ENCODE measurements around the gene CENPK. TPM values are rescaled to one million over a fixed set of nuclear protein-coding genes. Genes with fewer than 3 reads are reported as not detected.

The CENPK gene
- total RNA-seq, 1 donor from 2014 or later, result 3.4 TPM

DNA sequence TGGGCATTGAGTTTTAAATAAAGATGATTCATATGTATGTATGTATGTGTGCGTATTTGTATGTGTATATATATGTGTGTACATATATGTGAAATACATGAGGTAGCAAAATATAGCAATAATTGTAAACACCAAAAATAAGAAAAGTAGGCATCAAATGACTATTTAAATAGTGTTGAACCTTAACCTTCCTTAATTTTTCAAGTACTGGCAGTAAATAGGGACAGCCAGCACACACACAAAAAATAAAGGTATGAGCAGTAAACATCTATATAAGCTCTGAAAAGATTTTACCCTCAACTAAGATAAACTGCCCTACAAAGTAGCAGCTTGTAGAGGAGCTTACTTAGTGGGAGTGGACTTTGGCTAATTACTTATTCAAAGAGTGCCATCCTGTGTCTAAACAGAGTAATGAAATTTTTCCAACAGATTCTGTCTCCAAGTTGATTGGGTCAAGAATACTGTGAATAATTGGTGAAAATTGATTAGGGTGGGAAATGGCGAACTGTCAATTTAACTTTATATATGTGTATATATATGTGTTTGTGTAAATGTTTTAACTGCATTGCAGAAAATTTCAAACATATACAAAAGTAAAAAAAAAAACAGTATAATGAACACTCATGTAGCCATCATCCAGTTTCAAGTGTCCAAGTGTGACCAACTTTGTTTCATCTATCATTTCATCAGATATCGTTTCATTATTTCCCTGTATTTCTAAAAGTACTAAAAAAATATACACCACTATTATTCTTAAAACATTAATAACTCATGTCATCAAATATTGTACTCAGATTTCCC lies 79.2 kb downstream of the CENPK start:
- Histone ChIP-seq H3K36me3 (no peaks in the 10 kb centered on the region), H3K4me1 (peaks cover 17% of the 10 kb centered on the region), H3K9me3 (no peaks in the 10 kb centered on the region), H3K27me3 (no peaks in the 10 kb centered on the region), H3K4me3 (peak overlapping the region; percentile 45), H3K27ac (peak overlapping the region; percentile 91)
- DNase-seq (ENCODE audit: extremely low spot score in 2 of 2), result no peak
- TF ChIP-seq, protein P1, sequence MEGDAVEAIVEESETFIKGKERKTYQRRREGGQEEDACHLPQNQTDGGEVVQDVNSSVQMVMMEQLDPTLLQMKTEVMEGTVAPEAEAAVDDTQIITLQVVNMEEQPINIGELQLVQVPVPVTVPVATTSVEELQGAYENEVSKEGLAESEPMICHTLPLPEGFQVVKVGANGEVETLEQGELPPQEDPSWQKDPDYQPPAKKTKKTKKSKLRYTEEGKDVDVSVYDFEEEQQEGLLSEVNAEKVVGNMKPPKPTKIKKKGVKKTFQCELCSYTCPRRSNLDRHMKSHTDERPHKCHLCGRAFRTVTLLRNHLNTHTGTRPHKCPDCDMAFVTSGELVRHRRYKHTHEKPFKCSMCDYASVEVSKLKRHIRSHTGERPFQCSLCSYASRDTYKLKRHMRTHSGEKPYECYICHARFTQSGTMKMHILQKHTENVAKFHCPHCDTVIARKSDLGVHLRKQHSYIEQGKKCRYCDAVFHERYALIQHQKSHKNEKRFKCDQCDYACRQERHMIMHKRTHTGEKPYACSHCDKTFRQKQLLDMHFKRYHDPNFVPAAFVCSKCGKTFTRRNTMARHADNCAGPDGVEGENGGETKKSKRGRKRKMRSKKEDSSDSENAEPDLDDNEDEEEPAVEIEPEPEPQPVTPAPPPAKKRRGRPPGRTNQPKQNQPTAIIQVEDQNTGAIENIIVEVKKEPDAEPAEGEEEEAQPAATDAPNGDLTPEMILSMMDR (IDR thresholded peaks at IDR 0.05), result peak; percentile 53 to 71 (median 64)
- no peak for TF ChIP-seq POLR2A (IDR thresholded peaks at IDR 0.05)
- no peak for TF ChIP-seq POLR2AphosphoS5 (IDR thresholded peaks at IDR 0.05; ENCODE audit: insufficient read depth in 1 of 2, low read depth in 1 of 2)
- intact Hi-C loops (cut with DNase I), result loop anchor here (10.0 kb wide), 1 partner anchor 669 kb away; no protein-coding TSS in a partner anchor

DNA sequence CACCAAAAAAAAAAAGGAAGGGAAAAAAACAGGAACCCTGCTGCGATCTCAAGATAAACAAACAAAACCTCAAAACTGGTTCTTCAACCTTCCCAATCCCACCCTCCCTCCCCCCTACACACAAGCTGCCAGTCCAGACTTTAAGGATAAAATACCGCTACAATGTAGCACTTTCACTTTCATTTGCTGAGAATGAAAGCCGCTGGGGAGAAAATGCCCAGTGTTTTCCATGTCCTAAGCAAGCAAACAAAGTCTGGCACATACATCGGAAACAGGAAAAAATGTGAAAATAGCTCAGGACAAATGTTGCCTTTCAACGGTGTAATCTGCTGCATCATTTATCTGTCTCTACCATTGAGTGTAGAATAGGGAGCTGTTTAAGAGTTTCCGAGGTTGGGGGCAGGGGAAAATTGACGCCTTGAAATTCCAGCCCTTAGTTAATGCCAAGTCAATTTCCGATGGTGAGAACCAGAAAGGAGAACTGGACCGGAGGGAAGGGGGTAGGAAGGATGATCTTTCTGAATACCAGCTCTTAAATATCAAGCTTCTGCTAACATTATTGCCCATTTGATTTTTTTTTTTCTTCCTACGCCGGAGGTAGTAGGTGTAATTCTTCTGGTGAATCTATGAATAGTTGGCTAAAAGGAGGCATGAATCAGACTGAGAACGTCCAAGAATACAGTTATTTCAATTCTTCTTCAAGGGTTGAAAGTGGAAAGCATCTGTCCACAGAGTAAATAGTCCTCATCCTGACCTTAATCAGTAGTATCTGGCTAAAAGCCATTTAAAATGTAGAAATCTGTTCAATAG lies 80.0 kb downstream of the CENPK start:
- Histone ChIP-seq H3K27me3 (no peaks in the 10 kb centered on the region), H3K27ac (peak overlapping the region; percentile 91), H3K36me3 (no peaks in the 10 kb centered on the region), H3K9me3 (no peaks in the 10 kb centered on the region), H3K4me1 (peaks cover 17% of the 10 kb centered on the region), H3K4me3 (peak overlapping the region; percentile 45)
- DNase-seq (ENCODE audit: extremely low spot score in 2 of 2), result no peak
- intact Hi-C loops (cut with DNase I), result loop anchor here (10.0 kb wide), 1 partner anchor 668 kb away; no protein-coding TSS in a partner anchor
- TF ChIP-seq, protein P1 (IDR thresholded peaks at IDR 0.05), result no peak
- TF ChIP-seq POLR2A (IDR thresholded peaks at IDR 0.05) (no peak), POLR2AphosphoS5 (IDR thresholded peaks at IDR 0.05; ENCODE audit: insufficient read depth in 1 of 2, low read depth in 1 of 2) (no peak)

DNA sequence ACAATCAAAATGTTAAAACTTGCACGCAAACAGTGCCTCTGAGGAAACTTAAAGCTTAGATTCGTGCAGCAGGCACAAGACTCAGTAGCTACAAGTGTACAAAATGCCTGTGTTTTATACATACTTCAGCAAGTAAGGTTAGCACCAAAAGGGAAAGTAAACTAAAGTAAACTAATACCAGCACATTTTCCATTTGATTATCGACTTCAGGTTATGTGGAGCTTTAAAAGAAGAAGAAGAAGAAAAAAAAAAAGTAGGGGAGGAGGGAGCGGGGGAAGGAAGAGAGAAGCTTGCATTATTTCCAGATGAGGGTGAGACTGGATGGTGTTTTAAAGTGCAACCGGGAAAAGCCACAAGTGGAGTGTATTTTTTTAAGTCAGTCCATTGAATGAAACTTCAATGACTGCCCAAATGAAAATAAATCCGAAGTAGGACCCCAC lies 80.7 kb downstream of the CENPK start:
- TF ChIP-seq, protein P1 (IDR thresholded peaks at IDR 0.05), result no peak
- TF ChIP-seq POLR2A (IDR thresholded peaks at IDR 0.05) (no peak), POLR2AphosphoS5 (IDR thresholded peaks at IDR 0.05; ENCODE audit: insufficient read depth in 1 of 2, low read depth in 1 of 2) (no peak)
- Histone ChIP-seq H3K27me3 (no peaks in the 10 kb centered on the region), H3K27ac (peak overlapping the region; percentile 91), H3K9me3 (no peaks in the 10 kb centered on the region), H3K36me3 (no peaks in the 10 kb centered on the region), H3K4me3 (peak overlapping the region; percentile 45), H3K4me1 (peaks cover 17% of the 10 kb centered on the region)
- intact Hi-C loops (cut with DNase I), result loop anchor here (10.0 kb wide), 1 partner anchor 668 kb away; no protein-coding TSS in a partner anchor
- DNase-seq (ENCODE audit: extremely low spot score in 2 of 2), result no peak

DNA sequence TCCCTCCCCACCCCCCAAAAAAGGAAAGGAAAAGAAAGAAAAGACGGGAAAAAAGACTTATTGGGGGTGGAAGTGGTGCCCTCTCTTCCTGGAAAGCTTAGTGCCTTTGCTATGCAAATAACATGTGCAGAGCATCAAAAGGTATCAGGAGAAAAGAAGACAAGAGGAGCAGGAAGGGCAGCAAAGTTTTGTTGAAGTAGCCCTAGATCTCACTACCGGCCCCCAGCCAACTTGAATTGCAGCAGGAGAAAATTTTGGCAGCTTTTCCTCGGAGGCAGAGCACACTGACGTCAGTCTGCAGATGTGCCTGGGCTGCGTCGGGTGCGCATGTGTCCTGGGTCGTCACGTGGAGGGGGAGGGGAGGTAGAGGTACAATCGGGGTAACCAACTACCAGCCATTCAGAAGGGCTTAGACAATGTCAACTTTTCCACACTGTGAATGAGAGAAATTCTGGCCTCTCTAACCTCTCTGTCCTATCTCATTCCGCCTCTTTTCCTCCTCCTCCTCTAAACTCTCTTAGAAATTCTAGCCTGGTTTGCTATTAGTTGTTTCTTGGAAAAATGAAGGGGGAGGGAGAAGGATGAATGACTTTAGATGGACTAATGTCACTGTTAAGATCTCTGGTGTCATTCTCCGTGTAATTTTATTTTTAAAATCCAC lies 81.2 kb downstream of the CENPK start, which contains the start of gene ADAMTS6:
Gene ADAMTS6 (minus strand): TSS at position 286 of the 661 bp plus-strand sequence. CDS start 8,247 bp downstream, outside the sequence.
- H3K4me1 ChIP-seq, result peaks cover 17% of the 10 kb centered on the region
- H3K27me3 ChIP-seq, result no peaks in the 10 kb centered on the region
- DNase-seq (ENCODE audit: extremely low spot score in 2 of 2), result peak in 1 of 2 donors; percentile 96
- intact Hi-C loops (cut with DNase I), result loop anchor here (10.0 kb wide), 1 partner anchor 667 kb away; no protein-coding TSS in a partner anchor
- no peaks in the 10 kb centered on the region for H3K9me3 ChIP-seq
- H3K36me3 ChIP-seq, result no peaks in the 10 kb centered on the region
- TF ChIP-seq POLR2A (IDR thresholded peaks at IDR 0.05), result peak in 1 of 2 donors; percentile 26
- TF ChIP-seq POLR2AphosphoS5 (IDR thresholded peaks at IDR 0.05; ENCODE audit: insufficient read depth in 1 of 2, low read depth in 1 of 2), result peak; percentile 83 to 91
- TF ChIP-seq, protein P1 (IDR thresholded peaks at IDR 0.05), result no peak
- peak within 1 kb of the TSS; percentile 45 for H3K4me3 ChIP-seq
- peak within 1 kb of the TSS; percentile 91 for H3K27ac ChIP-seq

Data from vagina (tissue), 2 donors.